Measurements from ENCODE around the gene CAPN13. TPM values are rescaled to one million over a fixed set of nuclear protein-coding genes. Genes with fewer than 3 reads are reported as not detected.

The CAPN13 gene
- total RNA-seq, 1 experiment from 2014 or later, result 5.7 TPM

GRCh38 chr2:30729031-30729430, 78.2 kb downstream of the CAPN13 start:
- Histone ChIP-seq H2BK20ac (ENCODE audit: low read depth, low read length, poor library complexity, severe bottlenecking) (no peak overlapping the region), H2AFZ (ENCODE audit: low read length) (no peak overlapping the region), H4K8ac (replicated peaks; ENCODE audit: insufficient read length, low read depth, low read length) (no peak overlapping the region), H4K20me1 (ENCODE audit: control insufficient read depth, insufficient read depth, insufficient read length) (no peaks in the 10 kb centered on the region), H2BK12ac (ENCODE audit: insufficient read length, low read depth, low read length) (no peak overlapping the region), H3K14ac (ENCODE audit: insufficient read depth, low read length) (no peak overlapping the region), H3K4me1 (ENCODE audit: insufficient read depth, low read length) (no peaks in the 10 kb centered on the region), H4K91ac (ENCODE audit: insufficient read length, low read depth, low read length) (no peak overlapping the region), H3K79me2 (ENCODE audit: insufficient read depth, low read length) (no peaks in the 10 kb centered on the region), H3K23ac (ENCODE audit: insufficient read length, low read depth, low read length) (no peak overlapping the region), H3T11ph (ENCODE audit: low read length) (no peak overlapping the region), H2BK5ac (ENCODE audit: insufficient read length, low read length) (no peak overlapping the region), H3K27ac (ENCODE audit: insufficient read length, low read depth, low read length) (no peak overlapping the region), H3K27me3 (ENCODE audit: insufficient read depth, low read length) (no peaks in the 10 kb centered on the region), H3K4ac (ENCODE audit: low read depth, low read length) (no peak overlapping the region), H2AK5ac (ENCODE audit: insufficient read length, low read length) (no peak overlapping the region), H3K9ac (ENCODE audit: extremely low read depth, insufficient read length, low read length) (no peak overlapping the region), H3K9me3 (ENCODE audit: control insufficient read depth, low read depth, low read length) (no peaks in the 10 kb centered on the region), H3K79me1 (ENCODE audit: insufficient read depth, low read depth, low read length, poor library complexity, severe bottlenecking) (no peaks in the 10 kb centered on the region), H2BK120ac (ENCODE audit: low read depth, low read length, poor library complexity, severe bottlenecking) (no peak overlapping the region), H3K56ac (ENCODE audit: insufficient read length, low read depth, low read length) (no peak overlapping the region), H3K23me2 (ENCODE audit: insufficient read length, low read depth, low read length, poor library complexity, severe bottlenecking) (no peaks in the 10 kb centered on the region), H4K5ac (ENCODE audit: insufficient read length, low read depth, low read length) (no peak overlapping the region), H3K4me2 (ENCODE audit: insufficient read depth, insufficient read length, low read length) (no peak overlapping the region), H2BK15ac (ENCODE audit: low read depth, low read length) (no peak overlapping the region), H3K18ac (ENCODE audit: insufficient read length, low read depth, low read length) (no peak overlapping the region)
- WGBS (ENCODE audit: extremely low coverage, insufficient read length, low lambda C conversion rate), result no CpG with 5 or more reads among the region's 5 CpGs
- Mint-ChIP-seq H3K4me1 (peaks cover 7 to 11% of the 10 kb centered on the region in 2 experiments; a peak in 3 of 4 replicates), H3K36me3 (ENCODE audit: insufficient read depth in 1 of 3, low read depth in 3 of 3) (no peaks in the 10 kb centered on the region), H3K27ac (no peak overlapping the region), H3K9me3 (0 out of 5 replicates have a peak, but pooled peaks cover 0 to 1% of the 10 kb centered on the region in 2 experiments), H3K27me3 (ENCODE audit: low read depth) (0 out of 2 replicates have a peak, but pooled peaks cover 2% of the 10 kb centered on the region), H3K4me3 (no peak overlapping the region)
- no peak for TF ChIP-seq CTCF (conservative IDR thresholded peaks at IDR 0.05)
- DNase-seq, result no peak
